Ishikawa (cell line): Measurements from ENCODE around the gene ENO1.

Experiments used
- CEBPB ChIP-seq: IDR thresholded peaks from 2 replicates; pipeline ENCODE4 v1.6.1; 2012
- CREB1 ChIP-seq: IDR thresholded peaks from 2 replicates; pipeline ENCODE4 v1.6.1; 2012; ENCODE audit warnings: low read depth
- EGR1 ChIP-seq: IDR thresholded peaks from 2 replicates; pipeline ENCODE4 v1.6.1; 2012
- EP300 ChIP-seq: IDR thresholded peaks from 2 replicates; pipeline ENCODE4 v1.6.1; 2012; ENCODE audit warnings: borderline replicate concordance
- FOXM1 ChIP-seq: IDR thresholded peaks from 2 replicates; pipeline ENCODE4 v1.6.1; 2012; ENCODE audit warnings: low read depth, borderline replicate concordance
- MAX ChIP-seq: IDR thresholded peaks from 2 replicates; pipeline ENCODE4 v1.6.1; 2012
- NFIC ChIP-seq: IDR thresholded peaks from 2 replicates; pipeline ENCODE4 v1.6.1; 2012
- RAD21 ChIP-seq: IDR thresholded peaks from 2 replicates; pipeline ENCODE4 v1.6.1; 2012; ENCODE audit warnings: low read depth
- REST ChIP-seq: IDR thresholded peaks from 2 replicates; pipeline ENCODE4 v1.6.1; 2012; ENCODE audit warnings: low read depth, mild to moderate bottlenecking
- TAF1 ChIP-seq: IDR thresholded peaks from 2 replicates; pipeline ENCODE4 v1.6.1; 2012; ENCODE audit warnings: low read depth, mild to moderate bottlenecking
- TCF12 ChIP-seq: IDR thresholded peaks from 2 replicates; pipeline ENCODE4 v1.6.1; 2012; ENCODE audit warnings: low read depth
- TEAD4 ChIP-seq: IDR thresholded peaks from 2 replicates; pipeline ENCODE4 v1.6.1; 2012
- USF1 ChIP-seq: IDR thresholded peaks from 2 replicates; pipeline ENCODE4 v1.6.1; 2012
- YY1 ChIP-seq: IDR thresholded peaks from 2 replicates; pipeline ENCODE4 v1.6.1; 2012; ENCODE audit warnings: low read depth
- ZBTB7A ChIP-seq: IDR thresholded peaks from 2 replicates; pipeline ENCODE4 v1.6.1; 2012; ENCODE audit warnings: low read depth

Gene ENO1

GRCh38 chr1:8858888-8859706 lies 19.4 kb downstream of the ENO1 start:
- TF ChIP-seq YY1: no peak
- no peak for TF ChIP-seq TCF12
- no peak for TF ChIP-seq ZBTB7A
- no peak for TF ChIP-seq REST
- TF ChIP-seq FOXM1: no peak
- TF ChIP-seq EP300: no peak
- TF ChIP-seq USF1: no peak
- TF ChIP-seq TEAD4: peak; percentile 34; the same call in 1 of the 2 replicates
- TF ChIP-seq EGR1: peak; percentile 7; the same call in 1 of the 2 replicates
- TF ChIP-seq CEBPB: no peak
- no peak for TF ChIP-seq MAX
- TF ChIP-seq RAD21: peak; percentile 66
- peak; percentile 16; the same call in 1 of the 2 replicates for TF ChIP-seq NFIC
- no peak for TF ChIP-seq CREB1
- no peak for TF ChIP-seq TAF1

- TF ChIP-seq FOXM1 (no peak), TAF1 (no peak), USF1 (no peak), EGR1 (no peak), TEAD4 (no peak), RAD21 (no peak), CEBPB (no peak), NFIC (no peak), MAX (no peak), YY1 (no peak), REST (no peak), CREB1 (no peak), EP300 (no peak), ZBTB7A (no peak), TCF12 (no peak)
These were observed 20.3 kb downstream of the ENO1 start for GRCh38 chr1:8858112-8858668.

- TF ChIP-seq EGR1: no peak
- no peak for TF ChIP-seq EP300
- TF ChIP-seq TAF1: no peak
- TF ChIP-seq REST: no peak
- no peak for TF ChIP-seq YY1
- no peak for TF ChIP-seq RAD21
- TF ChIP-seq TEAD4: no peak
These were observed 21.6 kb downstream of the ENO1 start for GRCh38 chr1:8856689-8857412.

- TF ChIP-seq TEAD4 (no peak), TCF12 (no peak), CEBPB (no peak), REST (no peak), EGR1 (no peak), ZBTB7A (no peak), MAX (no peak), RAD21 (no peak), CREB1 (no peak), FOXM1 (no peak), USF1 (no peak)
These were observed 24.2 kb downstream of the ENO1 start for GRCh38 chr1:8854240-8854639.
